ENCODE results near the gene TNFSF4. TPM values are rescaled to one million over a fixed set of nuclear protein-coding genes. Genes with fewer than 3 reads are reported as not detected.

TNFSF4 gene
- polyA plus RNA-seq, 1 donor from 2014 or later = 1.0 TPM

DNA sequence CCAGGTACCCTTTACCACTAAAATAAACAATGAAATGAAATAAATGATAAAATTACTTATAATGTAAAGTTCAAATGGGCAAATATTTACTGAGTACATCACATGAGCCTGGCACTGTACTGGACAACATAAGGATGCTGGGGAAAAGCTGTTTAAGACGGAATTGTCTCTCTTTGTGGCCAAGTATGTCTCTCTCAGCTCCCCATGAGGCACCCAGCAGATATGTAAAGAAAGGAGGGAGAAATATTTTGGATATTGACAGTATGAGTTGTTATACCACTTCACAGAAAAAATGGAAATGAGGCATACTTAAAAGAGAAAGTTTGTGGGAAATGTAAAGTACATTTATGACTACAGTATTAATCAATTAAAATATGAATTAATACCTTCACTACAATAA is 1.0 kb upstream of the TNFSF4 start:
- Histone ChIP-seq H3K27me3 (ENCODE audit: insufficient read depth, low read depth, low read length) (no peaks in the 10 kb centered on the region), H3F3A (ENCODE audit: insufficient read depth, low read length, poor library complexity, severe bottlenecking) (no peaks in the 10 kb centered on the region), H2AFZ (ENCODE audit: low read depth, low read length) (no peak overlapping the region), H3K4me2 (ENCODE audit: low read length) (no peak overlapping the region), H3K9ac (ENCODE audit: low read length) (no peak overlapping the region), H4K20me1 (ENCODE audit: insufficient read depth) (no peaks in the 10 kb centered on the region), H3K4me3 (ENCODE audit: low read length) (no peak overlapping the region), H3K9me2 (ENCODE audit: insufficient read depth, low read length) (no peaks in the 10 kb centered on the region), H3K27ac (ENCODE audit: low read length) (no peak overlapping the region), H3K36me3 (ENCODE audit: insufficient read depth, low read length) (no peaks in the 10 kb centered on the region), H3K9me3 (ENCODE audit: low read length) (no peaks in the 10 kb centered on the region), H3K79me2 (replicated peaks; ENCODE audit: insufficient read depth, low read length) (no peaks in the 10 kb centered on the region)
- TF ChIP-seq, protein P1, sequence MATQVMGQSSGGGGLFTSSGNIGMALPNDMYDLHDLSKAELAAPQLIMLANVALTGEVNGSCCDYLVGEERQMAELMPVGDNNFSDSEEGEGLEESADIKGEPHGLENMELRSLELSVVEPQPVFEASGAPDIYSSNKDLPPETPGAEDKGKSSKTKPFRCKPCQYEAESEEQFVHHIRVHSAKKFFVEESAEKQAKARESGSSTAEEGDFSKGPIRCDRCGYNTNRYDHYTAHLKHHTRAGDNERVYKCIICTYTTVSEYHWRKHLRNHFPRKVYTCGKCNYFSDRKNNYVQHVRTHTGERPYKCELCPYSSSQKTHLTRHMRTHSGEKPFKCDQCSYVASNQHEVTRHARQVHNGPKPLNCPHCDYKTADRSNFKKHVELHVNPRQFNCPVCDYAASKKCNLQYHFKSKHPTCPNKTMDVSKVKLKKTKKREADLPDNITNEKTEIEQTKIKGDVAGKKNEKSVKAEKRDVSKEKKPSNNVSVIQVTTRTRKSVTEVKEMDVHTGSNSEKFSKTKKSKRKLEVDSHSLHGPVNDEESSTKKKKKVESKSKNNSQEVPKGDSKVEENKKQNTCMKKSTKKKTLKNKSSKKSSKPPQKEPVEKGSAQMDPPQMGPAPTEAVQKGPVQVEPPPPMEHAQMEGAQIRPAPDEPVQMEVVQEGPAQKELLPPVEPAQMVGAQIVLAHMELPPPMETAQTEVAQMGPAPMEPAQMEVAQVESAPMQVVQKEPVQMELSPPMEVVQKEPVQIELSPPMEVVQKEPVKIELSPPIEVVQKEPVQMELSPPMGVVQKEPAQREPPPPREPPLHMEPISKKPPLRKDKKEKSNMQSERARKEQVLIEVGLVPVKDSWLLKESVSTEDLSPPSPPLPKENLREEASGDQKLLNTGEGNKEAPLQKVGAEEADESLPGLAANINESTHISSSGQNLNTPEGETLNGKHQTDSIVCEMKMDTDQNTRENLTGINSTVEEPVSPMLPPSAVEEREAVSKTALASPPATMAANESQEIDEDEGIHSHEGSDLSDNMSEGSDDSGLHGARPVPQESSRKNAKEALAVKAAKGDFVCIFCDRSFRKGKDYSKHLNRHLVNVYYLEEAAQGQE (IDR thresholded peaks at IDR 0.05; ENCODE audit: borderline replicate concordance) = no peak
- no peak for TF ChIP-seq RAD21 (conservative IDR thresholded peaks at IDR 0.05)
- no peak for TF ChIP-seq MXI1 (conservative IDR thresholded peaks at IDR 0.05; ENCODE audit: poor library complexity, severe bottlenecking)
- no peak for TF ChIP-seq POLR2AphosphoS5 (IDR thresholded peaks at IDR 0.05)
- TF ChIP-seq EP300 (conservative IDR thresholded peaks at IDR 0.05; ENCODE audit: poor library complexity, severe bottlenecking) = no peak
- TF ChIP-seq, protein P2, sequence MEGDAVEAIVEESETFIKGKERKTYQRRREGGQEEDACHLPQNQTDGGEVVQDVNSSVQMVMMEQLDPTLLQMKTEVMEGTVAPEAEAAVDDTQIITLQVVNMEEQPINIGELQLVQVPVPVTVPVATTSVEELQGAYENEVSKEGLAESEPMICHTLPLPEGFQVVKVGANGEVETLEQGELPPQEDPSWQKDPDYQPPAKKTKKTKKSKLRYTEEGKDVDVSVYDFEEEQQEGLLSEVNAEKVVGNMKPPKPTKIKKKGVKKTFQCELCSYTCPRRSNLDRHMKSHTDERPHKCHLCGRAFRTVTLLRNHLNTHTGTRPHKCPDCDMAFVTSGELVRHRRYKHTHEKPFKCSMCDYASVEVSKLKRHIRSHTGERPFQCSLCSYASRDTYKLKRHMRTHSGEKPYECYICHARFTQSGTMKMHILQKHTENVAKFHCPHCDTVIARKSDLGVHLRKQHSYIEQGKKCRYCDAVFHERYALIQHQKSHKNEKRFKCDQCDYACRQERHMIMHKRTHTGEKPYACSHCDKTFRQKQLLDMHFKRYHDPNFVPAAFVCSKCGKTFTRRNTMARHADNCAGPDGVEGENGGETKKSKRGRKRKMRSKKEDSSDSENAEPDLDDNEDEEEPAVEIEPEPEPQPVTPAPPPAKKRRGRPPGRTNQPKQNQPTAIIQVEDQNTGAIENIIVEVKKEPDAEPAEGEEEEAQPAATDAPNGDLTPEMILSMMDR (IDR thresholded peaks at IDR 0.05; ENCODE audit: poor library complexity, severe bottlenecking) = no peak
- TF ChIP-seq SMC3 (conservative IDR thresholded peaks at IDR 0.05; ENCODE audit: poor library complexity) = no peak
- no peak for TF ChIP-seq EZH2 (IDR thresholded peaks at IDR 0.05; ENCODE audit: borderline replicate concordance, insufficient read depth, low read length, poor library complexity, severe bottlenecking)
- no peak for TF ChIP-seq TAF1 (IDR thresholded peaks at IDR 0.05; ENCODE audit: low read depth)

DNA sequence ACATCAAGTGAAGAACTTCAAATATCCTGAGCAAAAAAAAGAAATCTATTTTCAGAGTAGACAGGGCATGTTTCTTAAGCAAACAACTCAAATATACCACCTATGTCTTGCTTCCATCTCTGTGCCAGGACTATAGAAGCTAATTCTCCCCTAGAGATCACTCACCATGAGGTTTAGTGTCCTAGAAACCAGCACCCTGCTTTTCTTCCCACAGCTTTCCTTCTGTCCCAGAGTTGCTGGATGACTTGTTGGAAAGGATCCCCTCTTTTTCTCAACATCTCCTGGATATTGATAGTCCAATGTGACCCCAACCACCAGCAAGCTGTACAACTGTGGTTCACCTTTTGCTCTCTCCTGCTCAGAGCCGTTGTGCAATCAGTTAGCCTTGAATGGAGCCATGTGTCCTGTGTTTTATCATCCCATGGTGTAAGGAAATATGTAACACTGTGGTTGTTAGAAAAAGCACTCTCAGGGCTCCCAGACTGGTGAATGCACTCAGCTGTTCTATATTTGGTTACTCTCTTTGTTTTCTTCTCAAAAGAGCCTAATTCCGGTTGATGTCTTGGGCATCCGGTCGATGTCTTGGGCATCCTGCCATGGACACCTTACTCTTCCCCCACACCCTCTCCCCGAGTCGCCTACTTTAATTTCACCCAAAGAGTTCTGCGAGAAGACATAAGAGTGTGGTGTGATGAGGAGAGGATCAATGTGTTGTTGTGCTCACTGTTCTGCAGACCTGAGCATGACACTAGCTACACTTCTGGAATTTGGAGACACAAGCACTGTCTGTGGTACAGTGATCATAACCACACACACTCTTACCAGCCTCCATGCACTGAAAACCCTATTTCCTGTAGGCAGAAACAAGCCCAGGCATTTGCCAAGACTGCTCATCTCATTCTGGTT is 1.7 kb downstream of the TNFSF4 start:
- H3K27ac ChIP-seq (ENCODE audit: low read length) = no peak overlapping the region
- no peak overlapping the region for H3K4me2 ChIP-seq (ENCODE audit: low read length)
- no peaks in the 10 kb centered on the region for H3K9me2 ChIP-seq (ENCODE audit: insufficient read depth, low read length)
- H3K79me2 ChIP-seq (replicated peaks; ENCODE audit: insufficient read depth, low read length) = no peaks in the 10 kb centered on the region
- H3F3A ChIP-seq (ENCODE audit: insufficient read depth, low read length, poor library complexity, severe bottlenecking) = no peaks in the 10 kb centered on the region
- no peak overlapping the region for H2AFZ ChIP-seq (ENCODE audit: low read depth, low read length)
- TF ChIP-seq EP300 (conservative IDR thresholded peaks at IDR 0.05; ENCODE audit: poor library complexity, severe bottlenecking) (no peak), RAD21 (conservative IDR thresholded peaks at IDR 0.05) (no peak), MXI1 (conservative IDR thresholded peaks at IDR 0.05; ENCODE audit: poor library complexity, severe bottlenecking) (no peak), EZH2 (IDR thresholded peaks at IDR 0.05; ENCODE audit: borderline replicate concordance, insufficient read depth, low read length, poor library complexity, severe bottlenecking) (no peak), POLR2AphosphoS5 (IDR thresholded peaks at IDR 0.05) (no peak), SMC3 (conservative IDR thresholded peaks at IDR 0.05; ENCODE audit: poor library complexity) (no peak), TAF1 (IDR thresholded peaks at IDR 0.05; ENCODE audit: low read depth) (no peak)
- TF ChIP-seq, protein P1 (IDR thresholded peaks at IDR 0.05; ENCODE audit: borderline replicate concordance) = no peak
- TF ChIP-seq, protein P2 (IDR thresholded peaks at IDR 0.05; ENCODE audit: poor library complexity, severe bottlenecking) = no peak
- no peaks in the 10 kb centered on the region for H3K36me3 ChIP-seq (ENCODE audit: insufficient read depth, low read length)
- no peaks in the 10 kb centered on the region for H3K9me3 ChIP-seq (ENCODE audit: low read length)
- no peaks in the 10 kb centered on the region for H3K27me3 ChIP-seq (ENCODE audit: insufficient read depth, low read depth, low read length)
- no peak overlapping the region for H3K9ac ChIP-seq (ENCODE audit: low read length)
- no peaks in the 10 kb centered on the region for H4K20me1 ChIP-seq (ENCODE audit: insufficient read depth)
- H3K4me3 ChIP-seq (ENCODE audit: low read length) = no peak overlapping the region
